H1 (cell line): ENCODE measurements around the gene CDK5RAP3. TPM values are rescaled to one million over a fixed set of nuclear protein-coding genes. Genes with fewer than 3 reads are reported as not detected.

Source experiments
- CBX8 ChIP-seq: fragments of 300-800, 300-1000 bp; sonication (generic); IDR thresholded peaks from 2 replicates; pipeline ENCODE4 v1.7.1; 2016; ENCODE audit warnings: low read depth, low read length, borderline replicate concordance
- CHD7 ChIP-seq: fragments of 300-600 bp; sonication (generic); IDR thresholded peaks from 2 replicates; pipeline ENCODE4 v1.7.1; 2012; ENCODE audit warnings: low read length, moderate library complexity, mild to moderate bottlenecking, inconsistent platforms; ENCODE audit not compliant: insufficient replicate concordance
- EP300 ChIP-seq, 2 experiments: IDR thresholded peaks; 1 replicate in 1 of 2; 2 replicates in 1 of 2; pipeline ENCODE4 v1.6.1; 2011 to 2012; ENCODE audit warnings: low read depth in 2 of 2, low read length in 2 of 2, mild to moderate bottlenecking in 2 of 2, borderline replicate concordance in 1 of 2, inconsistent platforms in 1 of 2, moderate library complexity in 1 of 2
- EZH2 ChIP-seq: fragments of 200-600 bp; sonication (generic); IDR thresholded peaks from 2 replicates; pipeline ENCODE4 v1.7.1; 2012; ENCODE audit warnings: low read depth, mild to moderate bottlenecking, moderate library complexity, low read length, inconsistent platforms; ENCODE audit not compliant: severe bottlenecking
- HDAC2 ChIP-seq, 2 experiments: fragments of 300-600 bp in 1 of 2; sonication (generic) in 1 of 2; IDR thresholded peaks; 2 replicates each; pipeline ENCODE4 v1.6.1; 2011 to 2012; ENCODE audit warnings: low read depth in 2 of 2, low read length in 2 of 2, mild to moderate bottlenecking in 2 of 2, moderate library complexity in 2 of 2, borderline replicate concordance in 1 of 2, inconsistent platforms in 1 of 2
- KDM1A ChIP-seq: fragments of 200-600, 300-600 bp; sonication (generic); IDR thresholded peaks from 2 replicates; pipeline ENCODE4 v1.7.1; 2016; ENCODE audit warnings: mild to moderate bottlenecking, low read length, borderline replicate concordance
- POU5F1 ChIP-seq: IDR thresholded peaks from 2 replicates; pipeline ENCODE4 v1.6.1; 2011; ENCODE audit warnings: low read depth, mild to moderate bottlenecking, low read length, moderate library complexity
- RNF2 ChIP-seq: fragments of 200-900, 300-1000 bp; sonication (generic); IDR thresholded peaks from 2 replicates; pipeline ENCODE4 v1.7.1; 2016; ENCODE audit warnings: borderline replicate concordance, low read depth, mild to moderate bottlenecking, antibody characterized with exemption, low read length; ENCODE audit not compliant: poor library complexity, severe bottlenecking; ENCODE audit errors: missing control alignments
- RXRA ChIP-seq: IDR thresholded peaks from 2 replicates; pipeline ENCODE4 v1.6.1; 2011; ENCODE audit warnings: low read depth, mild to moderate bottlenecking, low read length, moderate library complexity; ENCODE audit not compliant: insufficient read depth
- SIRT6 ChIP-seq: IDR thresholded peaks from one replicate; pipeline ENCODE4 v1.7.1; 2012; ENCODE audit warnings: low read length, inconsistent platforms
- SP1 ChIP-seq: IDR thresholded peaks from 2 replicates; pipeline ENCODE4 v1.6.1; 2011; ENCODE audit warnings: low read depth, low read length
- polyA plus RNA-seq, 7 experiments: library from polyadenylated mRNA; depleted of rRNA in 3 of 7; stranded (reverse) in 5 of 7; unstranded in 2 of 7; fragments of >200 nt in 5 of 7; fragments of 200-250 nt in 2 of 7; gene quantifications; 1 replicate in 5 of 7; 2 replicates in 1 of 7; 4 replicates in 1 of 7; pipeline versions ENCODE4 v1.2.1 to v1.2.3, GENCODE V29; 2011 to 2013; ENCODE audit warnings: missing spikeins in 2 of 7, mixed read lengths in 2 of 7
- total RNA-seq: library from RNA; stranded (reverse); fragmentation: NEBNext Ultra II Directional; extraction: Animal tissue kit (Norgen Biotek cat#: 25700); gene quantifications from 2 replicates; pipeline ENCODE4 v1.2.1, GENCODE V29; 2021

The CDK5RAP3 gene
- total and polyA plus RNA-seq, 2 of the 8 experiments (the other 6 are each of a cell fraction or from before 2014, with no cell fraction given), result 88.2 to 93.2 TPM

GRCh38 chr17:48028736-48029135 lies 57.8 kb downstream of the CDK5RAP3 start (continued):
- TF ChIP-seq CHD7 (no peak), EP300 (IDR thresholded peaks at IDR 0.05; ENCODE audit: borderline replicate concordance in 1 of 2, low read depth in 2 of 2, low read length in 2 of 2) (no peak), HDAC2 (IDR thresholded peaks at IDR 0.05; ENCODE audit: borderline replicate concordance in 1 of 2, low read depth in 2 of 2, low read length in 2 of 2) (no peak), POU5F1 (no peak), SP1 (no peak), EZH2 (no peak), CBX8 (no peak), RNF2 (no peak), SIRT6 (no peak), KDM1A (no peak), RXRA (no peak)
